ENCODE results near the gene ZFP64.
"Not testable (repeated sequence)": the region's sequence is repeated elsewhere in the genome, so short reads cannot be mapped to it uniquely, and the experiment has no call there.

DNA sequence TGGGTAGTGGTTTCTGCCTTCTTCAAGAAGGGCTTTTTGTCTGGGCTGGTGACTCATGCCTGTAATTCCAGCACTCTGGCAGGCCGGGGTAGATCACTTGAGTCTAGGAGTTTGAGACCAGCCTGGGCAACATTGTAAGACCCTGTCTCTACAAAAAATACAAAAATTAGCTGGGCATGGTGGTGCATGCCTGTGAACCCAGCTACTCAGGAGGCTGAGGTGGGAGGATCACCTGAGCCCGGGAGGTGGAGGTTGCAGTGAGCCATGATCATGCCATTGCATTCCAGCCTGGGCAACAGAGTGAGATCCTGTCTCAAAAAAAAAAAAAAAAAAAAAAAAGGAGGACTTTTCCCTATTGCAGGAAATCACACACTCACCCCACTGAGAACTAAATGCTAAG, 57.9 kb downstream of the ZFP64 start:
- not testable (repeated sequence) for TF ChIP-seq CTCF (IDR thresholded peaks at IDR 0.05); POLR2AphosphoS5 (IDR thresholded peaks at IDR 0.05; ENCODE audit: low read depth, low read length)
- TF ChIP-seq, protein P1, sequence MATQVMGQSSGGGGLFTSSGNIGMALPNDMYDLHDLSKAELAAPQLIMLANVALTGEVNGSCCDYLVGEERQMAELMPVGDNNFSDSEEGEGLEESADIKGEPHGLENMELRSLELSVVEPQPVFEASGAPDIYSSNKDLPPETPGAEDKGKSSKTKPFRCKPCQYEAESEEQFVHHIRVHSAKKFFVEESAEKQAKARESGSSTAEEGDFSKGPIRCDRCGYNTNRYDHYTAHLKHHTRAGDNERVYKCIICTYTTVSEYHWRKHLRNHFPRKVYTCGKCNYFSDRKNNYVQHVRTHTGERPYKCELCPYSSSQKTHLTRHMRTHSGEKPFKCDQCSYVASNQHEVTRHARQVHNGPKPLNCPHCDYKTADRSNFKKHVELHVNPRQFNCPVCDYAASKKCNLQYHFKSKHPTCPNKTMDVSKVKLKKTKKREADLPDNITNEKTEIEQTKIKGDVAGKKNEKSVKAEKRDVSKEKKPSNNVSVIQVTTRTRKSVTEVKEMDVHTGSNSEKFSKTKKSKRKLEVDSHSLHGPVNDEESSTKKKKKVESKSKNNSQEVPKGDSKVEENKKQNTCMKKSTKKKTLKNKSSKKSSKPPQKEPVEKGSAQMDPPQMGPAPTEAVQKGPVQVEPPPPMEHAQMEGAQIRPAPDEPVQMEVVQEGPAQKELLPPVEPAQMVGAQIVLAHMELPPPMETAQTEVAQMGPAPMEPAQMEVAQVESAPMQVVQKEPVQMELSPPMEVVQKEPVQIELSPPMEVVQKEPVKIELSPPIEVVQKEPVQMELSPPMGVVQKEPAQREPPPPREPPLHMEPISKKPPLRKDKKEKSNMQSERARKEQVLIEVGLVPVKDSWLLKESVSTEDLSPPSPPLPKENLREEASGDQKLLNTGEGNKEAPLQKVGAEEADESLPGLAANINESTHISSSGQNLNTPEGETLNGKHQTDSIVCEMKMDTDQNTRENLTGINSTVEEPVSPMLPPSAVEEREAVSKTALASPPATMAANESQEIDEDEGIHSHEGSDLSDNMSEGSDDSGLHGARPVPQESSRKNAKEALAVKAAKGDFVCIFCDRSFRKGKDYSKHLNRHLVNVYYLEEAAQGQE (IDR thresholded peaks at IDR 0.05; ENCODE audit: insufficient read depth in 1 of 2, low read depth in 2 of 2, low read length in 1 of 2): not testable (repeated sequence)
